AG04450 (cell line): ENCODE measurements around the gene C2CD5. TPM values are rescaled to one million over a fixed set of nuclear protein-coding genes. Genes with fewer than 3 reads are reported as not detected.

Experiments used
- CTCF ChIA-PET: fragments of 300-600, 350-600 bp; formaldehyde crosslinking; extraction: SDS; loops from one replicate; lab custom pipeline; 2022; ENCODE audit warnings: antibody characterized with exemption, inconsistent platforms; lab: Charles Lee
- POLR2A ChIA-PET: fragments of 350-600 bp; formaldehyde crosslinking; extraction: SDS; loops from one replicate; lab custom pipeline; 2021; ENCODE audit warnings: antibody characterized with exemption, inconsistent platforms; lab: Yijun Ruan, JAX
- DNase-seq: peaks from one replicate; pipeline ENCODE4 v3.0.0-alpha.2; 2011; ENCODE audit warnings: low read depth, low spot score
- H3K27ac ChIP-seq: one replicate; pipeline ENCODE4 v1.5.1; 2012; ENCODE audit warnings: low read depth, low read length, control low read depth
- H3K27me3 ChIP-seq: one replicate; pipeline ENCODE4 v1.6.0; 2012; ENCODE audit warnings: low read length; ENCODE audit not compliant: control insufficient read depth, insufficient read depth
- H3K4me3 ChIP-seq: 2 replicates; pipeline ENCODE4 v1.5.1; 2011; ENCODE audit warnings: mild to moderate bottlenecking, low read depth, low read length, control low read depth
- H3K9me3 ChIP-seq: 2 replicates; pipeline ENCODE4 v1.5.1; 2012; ENCODE audit warnings: low read length; ENCODE audit not compliant: control insufficient read depth, insufficient read depth
- CTCF ChIP-seq: IDR thresholded peaks from 2 replicates; pipeline ENCODE4 v1.5.1; 2011; ENCODE audit warnings: low read depth, low read length, control low read depth, inconsistent platforms
- polyA plus RNA-seq: library from polyadenylated mRNA; depleted of rRNA; stranded (reverse); fragments of >200 nt; gene quantifications from 2 replicates; pipeline ENCODE4 v1.2.3, GENCODE V29; 2011; rRNA removed

C2CD5 gene
- polyA plus RNA-seq, 1 experiment: 38.3 TPM

- ChIA-PET POLR2A (no interaction called here), CTCF (no interaction called here)
Observed at GRCh38 chr12:22406627-22407026, 137.7 kb downstream of the C2CD5 start.

GRCh38 chr12:22399464-22400180 is 144.7 kb downstream of the C2CD5 start:
- Histone ChIP-seq H3K27ac (no peak overlapping the region), H3K27me3 (no peaks in the 10 kb centered on the region), H3K9me3 (no peaks in the 10 kb centered on the region; the same call in 1 of the 2 replicates), H3K4me3 (no peak overlapping the region)
- no peak for TF ChIP-seq CTCF
- DNase-seq: no peak
- POLR2A ChIA-PET: no interaction called here
- CTCF ChIA-PET: no interaction called here

More at GRCh38 chr12:22406627-22407026, 137.7 kb downstream of the C2CD5 start:
- Histone ChIP-seq H3K9me3 (no peaks in the 10 kb centered on the region), H3K27me3 (no peaks in the 10 kb centered on the region), H3K4me3 (no peak overlapping the region), H3K27ac (no peak overlapping the region)
- no peak for DNase-seq
- no peak for TF ChIP-seq CTCF

Other genes with a start within 250 kb of the C2CD5 start
- gene ST8SIA1, start 209.8 kb downstream of the C2CD5 start, polyA plus RNA-seq: 0.04 and 0.26 TPM in 2 replicates
- 17.2 and 22.8 TPM in 2 replicates for gene ETNK1, start 80.6 kb upstream of the C2CD5 start, polyA plus RNA-seq